A549 (cell line): ENCODE data around the gene PRDM15. TPM values are rescaled to one million over a fixed set of nuclear protein-coding genes. Genes with fewer than 3 reads are reported as not detected.

Experiments used
- ATAC-seq, 2 experiments: fragments of 200-7000 bp in 1 of 2; fragments of >200 bp in 1 of 2; cut with Nextera tagmentation in 1 of 2; cut with Tn5 transposase in 1 of 2; 3 replicates each; pipeline versions ENCODE4 v1.8.0 to v1.9.1; 2018 to 2020; ENCODE audit warnings: mild to moderate bottlenecking in 1 of 2, moderate library complexity in 1 of 2
- CTCF ChIA-PET: fragments of 300-600 bp; sonication (Branson Sonifier 250); formaldehyde crosslinking; extraction: SDS; loops from one replicate; lab custom pipeline; 2021; ENCODE audit warnings: antibody characterized with exemption, inconsistent platforms; lab: Yijun Ruan, JAX
- POLR2A ChIA-PET: fragments of 350-600 bp; formaldehyde crosslinking; extraction: SDS; loops from one replicate; lab custom pipeline; 2021; ENCODE audit warnings: antibody characterized with exemption, inconsistent platforms; lab: Yijun Ruan, JAX
- DNase-seq, 2 experiments: peaks; one replicate each; pipeline versions ENCODE4 v3.0.0 to v3.0.0-alpha.2; 2011 to 2016; ENCODE audit warnings: low read depth in 1 of 2, low spot score in 1 of 2
- FAIRE-seq: peaks from 2 replicates; lab custom pipeline; 2011; peaks lifted over from hg19 to GRCh38; lab: Jason Lieb, UNC
- H3K27ac ChIP-seq, 2 experiments: fragments of >200 bp; sonication (Bioruptor Twin); formaldehyde crosslinking; 3 replicates each; pipeline ENCODE4 v1.5.1; 2016 to 2017
- H3K4me1 ChIP-seq: fragments of >200 bp; sonication (Bioruptor Twin); formaldehyde crosslinking; 3 replicates; pipeline ENCODE4 v1.6.1; 2016
- H3K4me2 ChIP-seq: fragments of >200 bp; sonication (Bioruptor Twin); formaldehyde crosslinking; 3 replicates; pipeline ENCODE4 v1.6.1; 2016
- H3K4me3 ChIP-seq: fragments of >200 bp; sonication (Bioruptor Twin); formaldehyde crosslinking; 3 replicates; pipeline ENCODE4 v1.5.1; 2016
- H3K9me3 ChIP-seq: fragments of >200 bp; sonication (Bioruptor Twin); formaldehyde crosslinking; 3 replicates; pipeline ENCODE4 v1.6.1; 2016
- CBX2 ChIP-seq: fragments of 200-600 bp; sonication (generic); IDR thresholded peaks from 2 replicates; pipeline ENCODE4 v1.6.1; 2016; ENCODE audit warnings: low read depth, mild to moderate bottlenecking, borderline replicate concordance
- CEBPB ChIP-seq, 2 experiments: fragments of >200 bp in 1 of 2; sonication (Bioruptor Twin) in 1 of 2; formaldehyde crosslinking in 1 of 2; IDR thresholded peaks; 2 replicates each; pipeline ENCODE4 v1.6.1; 2012 to 2016
- CHD2 ChIP-seq: fragments of 150-350 bp; IDR thresholded peaks from 2 replicates; pipeline ENCODE4 v1.6.1; 2014; ENCODE audit warnings: low read length; ENCODE audit not compliant: partially characterized antibody
- CHD4 ChIP-seq: fragments of 200-600 bp; sonication (generic); IDR thresholded peaks from 2 replicates; pipeline ENCODE4 v1.6.1; 2016; ENCODE audit warnings: antibody characterized with exemption, mild to moderate bottlenecking, borderline replicate concordance
- EHMT2 ChIP-seq: fragments of 200-600 bp; sonication (generic); IDR thresholded peaks from 2 replicates; pipeline ENCODE4 v1.6.1; 2016; ENCODE audit warnings: antibody characterized with exemption, low read depth, mild to moderate bottlenecking, moderate library complexity
- EP300 ChIP-seq, 2 experiments: fragments of >200 bp; sonication (Bioruptor Twin); formaldehyde crosslinking; IDR thresholded peaks; 2 replicates in 1 of 2; 3 replicates in 1 of 2; pipeline ENCODE4 v1.6.1; 2016 to 2017
- FOSL2 ChIP-seq, 2 experiments: fragments of 450-650 bp in 1 of 2; fragments of >200 bp in 1 of 2; sonication (Bioruptor Twin) in 1 of 2; formaldehyde crosslinking; IDR thresholded peaks; 2 replicates each; pipeline versions ENCODE4 v1.5.0 to v1.6.1; 2016 to 2020; ENCODE audit warnings: mild to moderate bottlenecking in 1 of 2, moderate library complexity in 1 of 2
- HEYL ChIP-seq: fragments of 250-450 bp; sonication (Bioruptor Pico); IDR thresholded peaks from 2 replicates; pipeline ENCODE4 v1.8.0; 2021; ENCODE audit warnings: mild to moderate bottlenecking, moderate library complexity
- HOXA7 ChIP-seq: fragments of 250-450 bp; sonication (Bioruptor Pico); IDR thresholded peaks from 2 replicates; pipeline ENCODE4 v1.5.0; 2020; ENCODE audit warnings: mild to moderate bottlenecking, moderate library complexity
- JUNB ChIP-seq: fragments of >200 bp; sonication (Bioruptor Twin); formaldehyde crosslinking; IDR thresholded peaks from 2 replicates; pipeline ENCODE4 v1.6.1; 2016
- MAZ ChIP-seq: fragments of 150-350 bp; IDR thresholded peaks from 2 replicates; pipeline ENCODE4 v1.6.1; 2014; ENCODE audit warnings: antibody characterized with exemption, low read depth, low read length, borderline replicate concordance
- MYC ChIP-seq: IDR thresholded peaks from 2 replicates; pipeline ENCODE4 v1.6.1; 2012; ENCODE audit warnings: mild to moderate bottlenecking, inconsistent platforms, low read length, improper control_type of control experiment, borderline replicate concordance
- NPAS2 ChIP-seq: fragments of 250-450 bp; sonication (Bioruptor Pico); IDR thresholded peaks from 2 replicates; pipeline ENCODE4 v1.8.0; 2022; ENCODE audit warnings: mild to moderate bottlenecking, moderate library complexity, borderline replicate concordance
- PHF8 ChIP-seq: fragments of 200-600 bp; sonication (generic); IDR thresholded peaks from 2 replicates; pipeline ENCODE4 v1.6.1; 2016; ENCODE audit warnings: low read depth, mild to moderate bottlenecking, antibody characterized with exemption, moderate library complexity, borderline replicate concordance
- RAD21 ChIP-seq, 2 experiments: fragments of >200 bp in 1 of 2; sonication (Bioruptor Twin) in 1 of 2; formaldehyde crosslinking in 1 of 2; IDR thresholded peaks in 1 of 2; conservative IDR thresholded peaks in 1 of 2; 2 replicates in 1 of 2; 3 replicates in 1 of 2; pipeline ENCODE4 v1.6.1; 2012 to 2018; ENCODE audit warnings: inconsistent platforms in 1 of 2
- RCOR1 ChIP-seq: fragments of 150-350 bp; IDR thresholded peaks from 2 replicates; pipeline ENCODE4 v1.6.1; 2014; ENCODE audit warnings: antibody characterized with exemption, low read length, low read depth
- RFX5 ChIP-seq: fragments of 450-650 bp; IDR thresholded peaks from 2 replicates; pipeline ENCODE4 v1.7.1; 2014; ENCODE audit warnings: antibody characterized with exemption, mild to moderate bottlenecking, moderate library complexity
- ZSCAN20 ChIP-seq: fragments of 250-450 bp; sonication (Bioruptor Pico); IDR thresholded peaks from 2 replicates; pipeline ENCODE4 v1.8.0; 2022; ENCODE audit warnings: mild to moderate bottlenecking, moderate library complexity
- WGBS: methylation state at CpG from one replicate; pipeline ENCODE4 v1.1.6; 2017; ENCODE audit errors: missing lambda C conversion rate; 5-methylcytosine and 5-hydroxymethylcytosine counted together
- polyA plus RNA-seq, 4 experiments: library from polyadenylated mRNA; depleted of rRNA in 3 of 4; stranded (reverse); fragments of >200 nt; fragmentation: RNase III in 1 of 4; extraction: RNeasy Plus Mini Kit Qiagen cat#74134 plus additional on column Dnase treatment in 1 of 4; gene quantifications; 2 replicates in 3 of 4; 3 replicates in 1 of 4; pipeline ENCODE4 v1.2.3, GENCODE V29; 2011 to 2017
- TF ChIP-seq, protein P1 (sequence below): IDR thresholded peaks from 2 replicates; pipeline ENCODE4 v1.6.1; 2012
- TF ChIP-seq, protein P2 (sequence below): fragments of 250-450 bp; sonication (Bioruptor Pico); IDR thresholded peaks from 2 replicates; pipeline ENCODE4 v1.5.0; 2020; ENCODE audit warnings: low read depth, mild to moderate bottlenecking, moderate library complexity
- TF ChIP-seq, protein P3 (sequence below): fragments of 250-450 bp; sonication (Bioruptor Pico); IDR thresholded peaks from 2 replicates; pipeline ENCODE4 v1.5.0; 2021; ENCODE audit warnings: mild to moderate bottlenecking, moderate library complexity, borderline replicate concordance
- TF ChIP-seq, protein P4 (sequence below): IDR thresholded peaks from 2 replicates; pipeline ENCODE4 v1.6.1; 2012; ENCODE audit warnings: low read depth, borderline replicate concordance
- TF ChIP-seq, protein P5 (sequence below): fragments of >200 bp; sonication (Bioruptor Twin); formaldehyde crosslinking; IDR thresholded peaks from 3 replicates; pipeline ENCODE4 v1.6.1; 2016

The PRDM15 gene
- polyA plus RNA-seq, 2 of the 4 experiments (the other 2 are of a cell fraction): 4.5 to 6.1 TPM

DNA sequence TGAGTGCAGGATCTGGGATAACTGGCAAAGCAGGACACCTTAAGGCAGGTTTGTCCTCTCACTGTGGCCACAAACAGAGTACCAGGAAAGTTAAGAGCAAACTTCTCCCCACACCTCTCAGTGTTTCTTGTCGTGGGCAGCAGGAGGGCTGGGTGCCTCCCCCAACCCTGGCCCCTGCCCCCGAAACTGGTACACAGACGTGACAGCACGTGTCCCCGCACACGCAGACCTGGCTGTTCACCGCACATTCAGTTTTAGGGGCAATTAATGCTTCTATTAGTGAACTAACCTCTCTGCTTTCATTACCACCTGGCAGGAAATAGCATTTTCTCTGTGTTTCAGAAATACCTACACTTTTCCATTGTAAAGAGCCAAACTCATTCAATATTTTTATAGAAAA, 79.4 kb downstream of the PRDM15 start:
- ATAC-seq (no peak), DNase-seq (no peak), FAIRE-seq (no peak)
- no peak overlapping the region for H3K4me3 ChIP-seq
- WGBS: 96% methylated on average over 7 of the region's 7 CpGs
- CTCF ChIA-PET: no interaction called here
- TF ChIP-seq PHF8 (no peak), EHMT2 (no peak)
- H3K9me3 ChIP-seq: no peaks in the 10 kb centered on the region
- POLR2A ChIA-PET: interaction anchor here (0.6 kb wide), 1 partner anchor 14 kb away, joined by 3 read pairs; no protein-coding TSS in a partner anchor
- H3K4me2 ChIP-seq: no peak overlapping the region
- H3K4me1 ChIP-seq: no peaks in the 10 kb centered on the region
- no peak overlapping the region for H3K27ac ChIP-seq

DNA sequence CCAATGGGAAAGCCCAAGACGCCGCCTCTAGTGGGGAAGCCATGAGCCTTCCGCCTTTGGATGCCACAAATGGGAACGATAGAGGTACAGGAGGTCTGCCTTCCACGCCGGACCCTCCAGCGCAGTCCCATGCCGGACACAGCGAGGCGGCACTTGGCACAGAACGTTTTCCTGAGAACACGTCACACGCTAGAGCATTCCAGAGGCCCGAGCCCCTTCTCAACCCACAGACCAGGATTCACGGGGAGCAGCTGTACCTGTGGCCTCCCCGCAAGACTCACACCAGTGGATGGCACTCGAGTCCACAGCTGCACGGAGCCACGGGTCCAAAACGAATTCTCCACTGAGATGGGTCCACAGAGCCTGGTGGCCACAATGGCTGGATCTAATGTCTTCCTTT, 80.8 kb downstream of the PRDM15 start:
- Histone ChIP-seq H3K4me2 (no peak overlapping the region), H3K27ac (no peak overlapping the region), H3K4me1 (no peaks in the 10 kb centered on the region), H3K4me3 (no peak overlapping the region), H3K9me3 (no peaks in the 10 kb centered on the region)
- ChIA-PET CTCF (no interaction called here), POLR2A (no interaction called here)
- FAIRE-seq: no peak
- ATAC-seq: no peak
- TF ChIP-seq MAZ (no peak), HEYL (CRISPR knock-in tag) (no peak), FOSL2 (IDR thresholded peaks at IDR 0.05) (no peak), FOSL2 (CRISPR knock-in tag; IDR thresholded peaks at IDR 0.05) (no peak), CHD2 (no peak)
- TF ChIP-seq, protein P1, sequence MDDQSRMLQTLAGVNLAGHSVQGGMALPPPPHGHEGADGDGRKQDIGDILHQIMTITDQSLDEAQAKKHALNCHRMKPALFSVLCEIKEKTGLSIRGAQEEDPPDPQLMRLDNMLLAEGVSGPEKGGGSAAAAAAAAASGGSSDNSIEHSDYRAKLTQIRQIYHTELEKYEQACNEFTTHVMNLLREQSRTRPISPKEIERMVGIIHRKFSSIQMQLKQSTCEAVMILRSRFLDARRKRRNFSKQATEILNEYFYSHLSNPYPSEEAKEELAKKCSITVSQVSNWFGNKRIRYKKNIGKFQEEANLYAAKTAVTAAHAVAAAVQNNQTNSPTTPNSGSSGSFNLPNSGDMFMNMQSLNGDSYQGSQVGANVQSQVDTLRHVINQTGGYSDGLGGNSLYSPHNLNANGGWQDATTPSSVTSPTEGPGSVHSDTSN: no peak
- TF ChIP-seq, protein P2, sequence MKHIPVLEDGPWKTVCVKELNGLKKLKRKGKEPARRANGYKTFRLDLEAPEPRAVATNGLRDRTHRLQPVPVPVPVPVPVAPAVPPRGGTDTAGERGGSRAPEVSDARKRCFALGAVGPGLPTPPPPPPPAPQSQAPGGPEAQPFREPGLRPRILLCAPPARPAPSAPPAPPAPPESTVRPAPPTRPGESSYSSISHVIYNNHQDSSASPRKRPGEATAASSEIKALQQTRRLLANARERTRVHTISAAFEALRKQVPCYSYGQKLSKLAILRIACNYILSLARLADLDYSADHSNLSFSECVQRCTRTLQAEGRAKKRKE (CRISPR knock-in tag): no peak
- no peak for DNase-seq
- WGBS: 86% methylated on average over 7 of the region's 20 CpGs

DNA sequence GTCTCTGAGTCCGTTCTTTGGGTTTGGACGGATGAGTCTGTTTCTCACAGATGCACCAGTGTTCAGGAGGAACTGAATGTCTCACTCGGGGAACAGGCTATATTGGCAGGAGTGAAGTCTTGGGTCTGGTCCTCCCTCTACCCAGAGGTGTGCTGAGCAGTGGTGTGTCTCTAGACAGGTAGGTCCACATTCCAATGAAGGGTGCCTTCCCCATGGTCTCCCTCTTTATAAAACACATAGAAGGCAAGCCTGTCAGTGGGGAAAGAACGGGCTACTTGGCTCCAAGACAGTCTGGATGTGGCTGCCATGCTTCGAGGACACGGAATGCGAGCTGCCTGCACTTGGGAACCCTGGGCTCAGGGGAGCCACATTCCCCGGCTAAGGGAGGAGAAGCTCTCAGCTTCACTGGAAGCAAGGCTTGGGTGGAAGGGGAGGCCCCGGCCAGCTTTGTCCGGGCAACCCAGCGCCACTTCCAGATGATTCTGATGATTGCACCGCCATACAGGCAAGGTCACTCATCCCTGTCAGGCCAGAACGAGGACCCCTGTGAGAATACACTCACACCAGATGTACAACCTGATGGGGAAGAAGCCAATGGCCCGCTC, 82.6 kb downstream of the PRDM15 start:
- no peaks in the 10 kb centered on the region for H3K4me1 ChIP-seq
- H3K9me3 ChIP-seq: peaks cover 8% of the 10 kb centered on the region; the same call in 2 of the 3 replicates
- no peak for FAIRE-seq
- WGBS: 88% methylated on average over 14 of the region's 14 CpGs
- ChIA-PET CTCF (interaction anchor here (1.4 kb wide), 1 partner anchor 18 kb away, joined by 3 read pairs; no protein-coding TSS in a partner anchor), POLR2A (no interaction called here)
- no peak overlapping the region for H3K4me3 ChIP-seq
- H3K4me2 ChIP-seq: no peak overlapping the region
- DNase-seq: no peak
- TF ChIP-seq NPAS2 (CRISPR knock-in tag) (no peak), CHD4 (no peak), RAD21 (conservative IDR thresholded peaks at IDR 0.05 in 1 of 2, IDR thresholded peaks at IDR 0.05 in 1 of 2) (no peak), EP300 (IDR thresholded peaks at IDR 0.05) (no peak), RFX5 (no peak), JUNB (no peak), HOXA7 (CRISPR knock-in tag) (no peak), ZSCAN20 (CRISPR knock-in tag) (no peak), CBX2 (no peak), HEYL (CRISPR knock-in tag) (no peak), CEBPB (IDR thresholded peaks at IDR 0.05) (no peak), MYC (no peak), RCOR1 (no peak)
- TF ChIP-seq, protein P3, sequence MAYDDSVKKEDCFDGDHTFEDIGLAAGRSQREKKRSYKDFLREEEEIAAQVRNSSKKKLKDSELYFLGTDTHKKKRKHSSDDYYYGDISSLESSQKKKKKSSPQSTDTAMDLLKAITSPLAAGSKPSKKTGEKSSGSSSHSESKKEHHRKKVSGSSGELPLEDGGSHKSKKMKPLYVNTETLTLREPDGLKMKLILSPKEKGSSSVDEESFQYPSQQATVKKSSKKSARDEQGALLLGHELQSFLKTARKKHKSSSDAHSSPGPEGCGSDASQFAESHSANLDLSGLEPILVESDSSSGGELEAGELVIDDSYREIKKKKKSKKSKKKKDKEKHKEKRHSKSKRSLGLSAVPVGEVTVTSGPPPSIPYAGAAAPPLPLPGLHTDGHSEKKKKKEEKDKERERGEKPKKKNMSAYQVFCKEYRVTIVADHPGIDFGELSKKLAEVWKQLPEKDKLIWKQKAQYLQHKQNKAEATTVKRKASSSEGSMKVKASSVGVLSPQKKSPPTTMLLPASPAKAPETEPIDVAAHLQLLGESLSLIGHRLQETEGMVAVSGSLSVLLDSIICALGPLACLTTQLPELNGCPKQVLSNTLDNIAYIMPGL (CRISPR knock-in tag): no peak
- TF ChIP-seq, protein P1: no peak
- TF ChIP-seq, protein P4, sequence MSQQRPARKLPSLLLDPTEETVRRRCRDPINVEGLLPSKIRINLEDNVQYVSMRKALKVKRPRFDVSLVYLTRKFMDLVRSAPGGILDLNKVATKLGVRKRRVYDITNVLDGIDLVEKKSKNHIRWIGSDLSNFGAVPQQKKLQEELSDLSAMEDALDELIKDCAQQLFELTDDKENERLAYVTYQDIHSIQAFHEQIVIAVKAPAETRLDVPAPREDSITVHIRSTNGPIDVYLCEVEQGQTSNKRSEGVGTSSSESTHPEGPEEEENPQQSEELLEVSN: no peak
- TF ChIP-seq, protein P5, sequence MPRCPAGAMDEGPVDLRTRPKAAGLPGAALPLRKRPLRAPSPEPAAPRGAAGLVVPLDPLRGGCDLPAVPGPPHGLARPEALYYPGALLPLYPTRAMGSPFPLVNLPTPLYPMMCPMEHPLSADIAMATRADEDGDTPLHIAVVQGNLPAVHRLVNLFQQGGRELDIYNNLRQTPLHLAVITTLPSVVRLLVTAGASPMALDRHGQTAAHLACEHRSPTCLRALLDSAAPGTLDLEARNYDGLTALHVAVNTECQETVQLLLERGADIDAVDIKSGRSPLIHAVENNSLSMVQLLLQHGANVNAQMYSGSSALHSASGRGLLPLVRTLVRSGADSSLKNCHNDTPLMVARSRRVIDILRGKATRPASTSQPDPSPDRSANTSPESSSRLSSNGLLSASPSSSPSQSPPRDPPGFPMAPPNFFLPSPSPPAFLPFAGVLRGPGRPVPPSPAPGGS: no peak
- no peak for ATAC-seq
- H3K27ac ChIP-seq: no peak overlapping the region
